HEK293 (cell line): ENCODE results near the gene SULT1C3.

Experiments
- SCRT2 ChIP-seq: fragments of 450-650 bp; formaldehyde crosslinking; IDR thresholded peaks from 2 replicates; pipeline ENCODE4 v1.5.1; 2016; ENCODE audit warnings: missing biosample characterization, missing genetic modification characterization
- YY1 ChIP-seq: fragments of 450-650 bp; formaldehyde crosslinking; IDR thresholded peaks from 2 replicates; pipeline ENCODE4 v1.5.1; 2018; ENCODE audit warnings: missing biosample characterization, missing genetic modification characterization
- ZNF138 ChIP-seq: fragments of 450-650 bp; formaldehyde crosslinking; IDR thresholded peaks from 2 replicates; pipeline ENCODE4 v1.5.1; 2016; ENCODE audit warnings: missing biosample characterization, missing genetic modification characterization, borderline replicate concordance
- TF ChIP-seq, protein P1 (sequence below): fragments of 450-650 bp; formaldehyde crosslinking; IDR thresholded peaks from 2 replicates; pipeline ENCODE4 v1.5.1; 2016; ENCODE audit warnings: missing biosample characterization, missing genetic modification characterization
- TF ChIP-seq, protein P2 (sequence below): fragments of 450-650 bp; formaldehyde crosslinking; IDR thresholded peaks from 2 replicates; pipeline ENCODE4 v1.5.1; 2016; ENCODE audit warnings: missing biosample characterization, missing genetic modification characterization, low read depth
- TF ChIP-seq, protein P3 (sequence below): fragments of 450-650 bp; formaldehyde crosslinking; IDR thresholded peaks from 2 replicates; pipeline ENCODE4 v1.5.1; 2016; ENCODE audit warnings: missing biosample characterization, missing genetic modification characterization

DNA sequence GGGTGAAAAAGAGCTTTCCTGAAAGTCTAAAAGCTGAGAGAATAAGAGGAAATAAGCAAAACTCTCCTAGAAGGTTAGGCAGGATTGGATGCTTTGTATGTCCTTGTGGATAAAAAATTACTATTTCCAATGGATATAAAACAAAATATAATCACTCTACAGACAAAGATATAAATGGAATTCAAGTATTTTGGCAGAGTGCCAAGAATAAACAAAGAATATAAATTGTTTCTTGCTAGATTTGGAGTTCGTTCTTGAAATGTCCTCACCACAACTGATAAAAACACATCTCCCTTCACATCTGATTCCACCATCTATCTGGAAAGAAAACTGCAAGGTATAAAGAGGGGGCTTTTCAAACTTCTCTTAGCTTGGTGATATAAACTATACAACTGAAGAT is 13.3 kb downstream of the SULT1C3 start:
- TF ChIP-seq, protein P1, sequence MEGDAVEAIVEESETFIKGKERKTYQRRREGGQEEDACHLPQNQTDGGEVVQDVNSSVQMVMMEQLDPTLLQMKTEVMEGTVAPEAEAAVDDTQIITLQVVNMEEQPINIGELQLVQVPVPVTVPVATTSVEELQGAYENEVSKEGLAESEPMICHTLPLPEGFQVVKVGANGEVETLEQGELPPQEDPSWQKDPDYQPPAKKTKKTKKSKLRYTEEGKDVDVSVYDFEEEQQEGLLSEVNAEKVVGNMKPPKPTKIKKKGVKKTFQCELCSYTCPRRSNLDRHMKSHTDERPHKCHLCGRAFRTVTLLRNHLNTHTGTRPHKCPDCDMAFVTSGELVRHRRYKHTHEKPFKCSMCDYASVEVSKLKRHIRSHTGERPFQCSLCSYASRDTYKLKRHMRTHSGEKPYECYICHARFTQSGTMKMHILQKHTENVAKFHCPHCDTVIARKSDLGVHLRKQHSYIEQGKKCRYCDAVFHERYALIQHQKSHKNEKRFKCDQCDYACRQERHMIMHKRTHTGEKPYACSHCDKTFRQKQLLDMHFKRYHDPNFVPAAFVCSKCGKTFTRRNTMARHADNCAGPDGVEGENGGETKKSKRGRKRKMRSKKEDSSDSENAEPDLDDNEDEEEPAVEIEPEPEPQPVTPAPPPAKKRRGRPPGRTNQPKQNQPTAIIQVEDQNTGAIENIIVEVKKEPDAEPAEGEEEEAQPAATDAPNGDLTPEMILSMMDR (tag by site-specific recombination), result no peak
- TF ChIP-seq YY1 (tag by site-specific recombination) (no peak), ZNF138 (tag by site-specific recombination) (no peak), SCRT2 (no peak)
- TF ChIP-seq, protein P2, sequence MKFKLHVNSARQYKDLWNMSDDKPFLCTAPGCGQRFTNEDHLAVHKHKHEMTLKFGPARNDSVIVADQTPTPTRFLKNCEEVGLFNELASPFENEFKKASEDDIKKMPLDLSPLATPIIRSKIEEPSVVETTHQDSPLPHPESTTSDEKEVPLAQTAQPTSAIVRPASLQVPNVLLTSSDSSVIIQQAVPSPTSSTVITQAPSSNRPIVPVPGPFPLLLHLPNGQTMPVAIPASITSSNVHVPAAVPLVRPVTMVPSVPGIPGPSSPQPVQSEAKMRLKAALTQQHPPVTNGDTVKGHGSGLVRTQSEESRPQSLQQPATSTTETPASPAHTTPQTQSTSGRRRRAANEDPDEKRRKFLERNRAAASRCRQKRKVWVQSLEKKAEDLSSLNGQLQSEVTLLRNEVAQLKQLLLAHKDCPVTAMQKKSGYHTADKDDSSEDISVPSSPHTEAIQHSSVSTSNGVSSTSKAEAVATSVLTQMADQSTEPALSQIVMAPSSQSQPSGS (tag by site-specific recombination), result no peak
- TF ChIP-seq, protein P3, sequence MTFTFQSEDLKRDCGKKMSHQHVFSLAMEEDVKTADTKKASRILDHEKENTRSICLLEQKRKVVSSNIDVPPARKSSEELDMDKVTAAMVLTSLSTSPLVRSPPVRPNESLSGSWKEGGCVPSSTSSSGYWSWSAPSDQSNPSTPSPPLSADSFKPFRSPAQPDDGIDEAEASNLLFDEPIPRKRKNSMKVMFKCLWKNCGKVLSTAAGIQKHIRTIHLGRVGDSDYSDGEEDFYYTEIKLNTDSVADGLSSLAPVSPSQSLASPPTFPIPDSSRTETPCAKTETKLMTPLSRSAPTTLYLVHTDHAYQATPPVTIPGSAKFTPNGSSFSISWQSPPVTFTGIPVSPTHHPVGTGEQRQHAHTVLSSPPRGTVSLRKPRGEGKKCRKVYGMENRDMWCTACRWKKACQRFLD (tag by site-specific recombination), result no peak
